DND-41 (cell line): ENCODE data around the gene CPNE9.

Experiments used
- ATAC-seq: fragments of 200-7000 bp; cut with Tn5 transposase; 3 replicates; pipeline ENCODE4 v1.9.1; 2021; ENCODE audit warnings: low read depth; ENCODE audit not compliant: insufficient read depth
- DNase-seq: peaks from one replicate; pipeline ENCODE4 v3.0.0-alpha.2; 2020
- H2AFZ ChIP-seq: 2 replicates; pipeline ENCODE4 v1.6.0; 2012; ENCODE audit warnings: low read depth, low read length
- H3K27ac ChIP-seq: 2 replicates; pipeline ENCODE4 v1.5.1; 2012; ENCODE audit warnings: low read length, inconsistent platforms
- H3K27me3 ChIP-seq: fragments of 200-600 bp; sonication (generic); 2 replicates; pipeline ENCODE4 v1.6.0; 2012; ENCODE audit warnings: low read length, mild to moderate bottlenecking, inconsistent platforms; ENCODE audit not compliant: insufficient read depth, poor library complexity
- H3K36me3 ChIP-seq: 2 replicates; pipeline ENCODE4 v1.5.1; 2012; ENCODE audit warnings: low read length, inconsistent platforms; ENCODE audit not compliant: insufficient read depth
- H3K4me1 ChIP-seq: 2 replicates; pipeline ENCODE4 v1.5.1; 2012; ENCODE audit warnings: mild to moderate bottlenecking, low read length; ENCODE audit not compliant: insufficient read depth
- H3K4me2 ChIP-seq: 2 replicates; pipeline ENCODE4 v1.6.0; 2012; ENCODE audit warnings: mild to moderate bottlenecking, moderate library complexity, low read length, inconsistent platforms; ENCODE audit not compliant: insufficient read depth
- H3K4me3 ChIP-seq, 2 experiments: fragments of 200-600 bp in 1 of 2; shearing (Covaris generic) in 1 of 2; 2 replicates each; pipeline ENCODE4 v1.5.1; 2012 to 2016; ENCODE audit warnings: inconsistent platforms in 2 of 2, low read length in 2 of 2, mild to moderate bottlenecking in 2 of 2, low read depth in 1 of 2, moderate library complexity in 1 of 2
- H3K79me2 ChIP-seq: 2 replicates; pipeline ENCODE4 v1.6.0; 2012; ENCODE audit warnings: low read length, inconsistent platforms; ENCODE audit not compliant: insufficient read depth
- H3K9ac ChIP-seq: 2 replicates; pipeline ENCODE4 v1.6.0; 2012; ENCODE audit warnings: low read depth, mild to moderate bottlenecking, inconsistent platforms, low read length, moderate library complexity
- H3K9me3 ChIP-seq: 2 replicates; pipeline ENCODE4 v1.5.1; 2012; ENCODE audit warnings: low read length, moderate library complexity, mild to moderate bottlenecking, inconsistent platforms; ENCODE audit not compliant: insufficient read depth, severe bottlenecking
- H4K20me1 ChIP-seq: 2 replicates; pipeline ENCODE4 v1.6.0; 2012; ENCODE audit warnings: low read length; ENCODE audit not compliant: insufficient read depth
- CTCF ChIP-seq: IDR thresholded peaks from 2 replicates; pipeline ENCODE4 v1.5.1; 2012; ENCODE audit warnings: borderline replicate concordance, low read length, moderate library complexity, mild to moderate bottlenecking; ENCODE audit not compliant: poor library complexity, severe bottlenecking; ENCODE audit errors: extremely low read depth
- EZH2 ChIP-seq: IDR thresholded peaks from 3 replicates; pipeline ENCODE4 v1.6.1; 2012; ENCODE audit warnings: borderline replicate concordance, low read depth, mild to moderate bottlenecking, moderate library complexity, low read length, inconsistent platforms; ENCODE audit not compliant: severe bottlenecking

The CPNE9 gene

GRCh38 chr3:9713142-9713541 lies 9.5 kb downstream of the CPNE9 start:
- no peaks in the 10 kb centered on the region for H3K9me3 ChIP-seq
- H3K4me1 ChIP-seq = no peaks in the 10 kb centered on the region
- H3K79me2 ChIP-seq = no peaks in the 10 kb centered on the region
- H3K36me3 ChIP-seq = no peaks in the 10 kb centered on the region
- ATAC-seq (no peak), DNase-seq (no peak)
- H3K4me3 ChIP-seq = no peak overlapping the region
- no peak overlapping the region for H3K27ac ChIP-seq
- no peak overlapping the region for H3K9ac ChIP-seq
- H4K20me1 ChIP-seq = no peaks in the 10 kb centered on the region
- H3K4me2 ChIP-seq = no peak overlapping the region
- no peak overlapping the region for H2AFZ ChIP-seq
- no peaks in the 10 kb centered on the region for H3K27me3 ChIP-seq
- TF ChIP-seq EZH2 (no peak), CTCF (no peak)

- TF ChIP-seq EZH2 (no peak), CTCF (no peak)
- ATAC-seq (no peak), DNase-seq (no peak)
- Histone ChIP-seq H3K36me3 (no peaks in the 10 kb centered on the region), H3K9ac (no peak overlapping the region), H3K79me2 (no peaks in the 10 kb centered on the region), H3K9me3 (no peaks in the 10 kb centered on the region), H4K20me1 (no peaks in the 10 kb centered on the region), H3K27me3 (no peaks in the 10 kb centered on the region), H3K4me1 (no peaks in the 10 kb centered on the region), H3K4me2 (no peak overlapping the region), H3K4me3 (no peak overlapping the region), H3K27ac (no peak overlapping the region), H2AFZ (no peak overlapping the region)
Observed at GRCh38 chr3:9715136-9715535, 11.5 kb downstream of the CPNE9 start.

GRCh38 chr3:9715764-9716437 lies 12.3 kb downstream of the CPNE9 start:
- TF ChIP-seq CTCF = peak; percentile 49
- no peak for TF ChIP-seq EZH2
- no peak for ATAC-seq
- Histone ChIP-seq H4K20me1 (no peaks in the 10 kb centered on the region), H3K36me3 (no peaks in the 10 kb centered on the region), H3K4me3 (no peak overlapping the region), H3K27ac (no peak overlapping the region), H3K9me3 (no peaks in the 10 kb centered on the region), H3K4me1 (no peaks in the 10 kb centered on the region), H3K9ac (no peak overlapping the region), H2AFZ (no peak overlapping the region), H3K79me2 (no peaks in the 10 kb centered on the region), H3K27me3 (no peaks in the 10 kb centered on the region), H3K4me2 (no peak overlapping the region)
- no peak for DNase-seq
